Choroid plexus epithelial cell (primary cell): ENCODE results near the gene MYH11.

Experiments used
- DNase-seq: peaks from one replicate; pipeline ENCODE4 v3.0.0-alpha.2; 2010; ENCODE audit warnings: low read depth
- H3K4me3 ChIP-seq: 2 replicates; pipeline ENCODE4 v1.5.1; 2011; ENCODE audit warnings: low read depth, mild to moderate bottlenecking, control low read depth, low read length, moderate library complexity
- TF ChIP-seq, protein P1 (sequence below): conservative IDR thresholded peaks from 2 replicates; pipeline ENCODE4 v1.5.1; 2011; ENCODE audit warnings: low read depth, mild to moderate bottlenecking, control low read depth, inconsistent platforms, low read length, moderate library complexity

The MYH11 gene

DNA sequence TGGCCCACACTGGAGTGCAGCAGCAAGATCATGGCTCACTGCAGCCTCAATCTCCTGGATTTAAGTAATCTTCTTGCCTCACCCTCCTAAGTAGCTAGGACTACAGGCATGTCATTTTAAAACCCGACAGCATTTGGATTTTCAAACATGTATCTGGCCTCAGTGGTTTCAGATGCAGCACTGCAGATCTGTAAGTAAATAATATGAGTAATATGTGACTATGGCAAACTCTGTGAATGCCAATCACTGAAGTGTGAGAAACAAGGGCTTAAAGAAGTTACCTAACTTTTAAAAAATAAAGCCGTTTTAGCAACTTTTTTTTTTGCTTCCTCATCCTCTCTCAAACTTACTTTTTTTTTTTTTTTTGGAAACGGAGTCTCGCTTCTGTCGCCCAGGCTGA, 19.7 kb upstream of the MYH11 start:
- TF ChIP-seq, protein P1, sequence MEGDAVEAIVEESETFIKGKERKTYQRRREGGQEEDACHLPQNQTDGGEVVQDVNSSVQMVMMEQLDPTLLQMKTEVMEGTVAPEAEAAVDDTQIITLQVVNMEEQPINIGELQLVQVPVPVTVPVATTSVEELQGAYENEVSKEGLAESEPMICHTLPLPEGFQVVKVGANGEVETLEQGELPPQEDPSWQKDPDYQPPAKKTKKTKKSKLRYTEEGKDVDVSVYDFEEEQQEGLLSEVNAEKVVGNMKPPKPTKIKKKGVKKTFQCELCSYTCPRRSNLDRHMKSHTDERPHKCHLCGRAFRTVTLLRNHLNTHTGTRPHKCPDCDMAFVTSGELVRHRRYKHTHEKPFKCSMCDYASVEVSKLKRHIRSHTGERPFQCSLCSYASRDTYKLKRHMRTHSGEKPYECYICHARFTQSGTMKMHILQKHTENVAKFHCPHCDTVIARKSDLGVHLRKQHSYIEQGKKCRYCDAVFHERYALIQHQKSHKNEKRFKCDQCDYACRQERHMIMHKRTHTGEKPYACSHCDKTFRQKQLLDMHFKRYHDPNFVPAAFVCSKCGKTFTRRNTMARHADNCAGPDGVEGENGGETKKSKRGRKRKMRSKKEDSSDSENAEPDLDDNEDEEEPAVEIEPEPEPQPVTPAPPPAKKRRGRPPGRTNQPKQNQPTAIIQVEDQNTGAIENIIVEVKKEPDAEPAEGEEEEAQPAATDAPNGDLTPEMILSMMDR = no peak
- no peak overlapping the region for H3K4me3 ChIP-seq
- no peak for DNase-seq

DNA sequence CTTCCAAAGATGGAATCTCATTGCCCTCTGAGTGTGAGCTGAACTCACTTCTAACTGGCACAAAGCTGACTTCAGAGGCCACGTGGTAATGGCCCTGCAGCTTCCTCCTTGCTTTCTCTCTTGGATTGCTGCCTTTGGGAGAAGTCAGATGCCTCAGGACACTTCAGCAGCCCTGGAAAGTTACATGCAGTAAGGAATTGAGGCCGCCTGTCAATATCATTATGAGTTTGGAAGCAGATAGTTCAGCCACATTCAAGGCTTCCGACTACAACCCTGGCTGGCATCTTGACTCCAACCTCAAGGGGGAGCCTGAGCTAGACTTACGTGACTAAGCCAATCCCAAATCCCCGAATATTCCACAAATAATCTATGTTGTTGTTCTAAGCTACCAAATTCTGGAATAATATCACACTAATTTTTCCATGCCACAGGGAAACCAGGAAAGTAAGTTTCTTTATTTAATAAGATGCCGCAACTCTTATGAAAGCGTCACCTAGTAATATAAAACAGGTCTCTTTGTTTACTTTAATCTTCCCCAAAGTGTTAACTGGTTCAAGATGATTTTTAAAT, 18.0 kb upstream of the MYH11 start:
- TF ChIP-seq, protein P1 = peak; percentile 89
- peak; percentile 88 for DNase-seq
- H3K4me3 ChIP-seq = no peak overlapping the region

DNA sequence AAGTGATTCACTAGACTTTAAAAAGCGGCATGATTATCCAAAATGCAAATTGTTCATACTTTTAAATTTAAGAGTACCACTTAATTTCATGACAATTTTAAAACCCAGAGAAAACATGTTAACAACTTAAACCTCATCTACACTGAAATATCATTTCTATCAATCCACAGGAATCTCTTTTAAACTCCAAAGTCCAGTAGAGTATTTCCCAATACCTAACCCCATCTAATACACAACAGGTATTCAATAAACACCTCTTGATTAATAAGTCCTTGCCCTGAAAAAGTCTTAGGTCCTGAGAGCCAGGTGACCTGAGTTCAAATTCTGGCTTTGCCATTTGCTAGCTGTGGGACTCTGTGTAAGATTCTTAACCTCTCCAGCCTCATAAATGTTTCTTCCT, 16.9 kb upstream of the MYH11 start:
- TF ChIP-seq, protein P1 = no peak
- H3K4me3 ChIP-seq = no peak overlapping the region
- DNase-seq = no peak

DNA sequence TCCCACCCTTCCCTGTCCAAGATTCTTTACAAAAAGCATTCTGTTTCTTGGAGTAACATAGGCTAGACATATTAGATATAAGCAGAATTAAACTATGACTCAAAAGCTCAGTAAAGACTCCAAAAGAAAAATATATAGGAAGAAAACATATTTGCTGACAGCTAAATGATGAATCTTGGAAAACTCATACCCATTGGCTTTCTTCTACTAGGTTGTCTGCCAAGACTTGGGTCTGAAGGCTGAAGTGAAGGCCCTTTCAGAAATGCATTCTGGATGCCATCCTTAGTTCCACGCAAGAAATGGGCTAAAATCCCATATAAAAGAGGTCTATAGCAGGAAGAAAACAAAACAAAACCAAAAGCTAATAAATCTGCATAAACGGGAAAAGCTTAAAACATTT, 16.5 kb upstream of the MYH11 start:
- TF ChIP-seq, protein P1 = no peak
- no peak for DNase-seq
- no peak overlapping the region for H3K4me3 ChIP-seq

DNA sequence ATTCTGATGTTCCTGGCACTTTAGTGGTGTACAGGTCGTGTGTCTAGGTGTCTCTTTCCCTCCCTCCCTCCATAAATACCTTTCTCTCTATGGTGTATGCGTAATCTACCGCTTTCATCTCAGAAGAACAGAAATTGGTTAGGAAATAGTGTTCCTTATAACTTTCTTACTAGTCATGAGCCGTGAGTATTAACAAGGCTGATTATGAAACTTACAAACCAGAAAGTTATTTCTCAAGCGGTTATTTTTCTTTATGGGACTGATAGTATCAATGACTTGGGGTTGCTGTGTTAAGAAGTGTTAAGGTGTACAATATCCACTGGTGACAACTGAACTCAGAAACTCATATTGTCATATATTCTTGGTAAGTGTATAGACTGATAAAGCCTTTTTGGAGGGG, 13.2 kb upstream of the MYH11 start:
- TF ChIP-seq, protein P1 = no peak
- H3K4me3 ChIP-seq = no peak overlapping the region
- no peak for DNase-seq

DNA sequence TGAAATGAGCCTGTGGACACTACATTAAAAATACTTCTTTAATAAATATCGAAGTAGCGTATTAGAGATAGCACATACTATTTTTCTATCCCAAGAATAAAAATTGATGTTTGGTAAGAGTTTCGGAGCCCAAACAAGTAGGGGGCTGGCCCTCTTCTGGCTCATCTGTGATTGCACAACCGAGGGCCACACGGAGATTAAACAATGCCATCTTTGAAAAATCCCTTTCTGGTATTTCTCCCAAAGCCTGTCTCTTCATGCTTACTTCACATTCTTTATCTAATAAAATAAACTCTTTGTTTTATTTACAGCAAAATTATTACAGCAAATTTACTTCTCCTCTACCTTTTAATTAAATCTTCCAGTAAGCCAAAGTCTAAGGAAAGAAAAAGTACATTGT, 9.6 kb upstream of the MYH11 start:
- TF ChIP-seq, protein P1 = no peak
- DNase-seq = no peak
- no peak overlapping the region for H3K4me3 ChIP-seq

DNA sequence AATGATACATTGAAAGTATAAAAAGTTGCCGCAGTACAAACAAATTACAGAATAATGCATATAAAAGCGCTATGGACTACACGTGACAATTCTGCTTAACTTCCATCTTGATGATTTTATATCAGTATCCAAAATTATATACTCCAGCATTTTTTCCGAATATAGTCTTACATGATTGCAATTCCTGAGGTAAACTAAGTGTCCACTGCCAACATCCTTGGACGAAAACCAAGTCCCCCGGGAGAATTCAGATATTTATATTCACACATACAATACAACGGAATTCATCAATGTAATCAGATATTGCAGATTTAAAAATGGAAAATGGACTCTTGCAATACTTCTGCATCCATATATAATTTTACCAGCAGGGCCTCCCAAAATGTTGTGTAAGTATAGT, 8.9 kb upstream of the MYH11 start:
- TF ChIP-seq, protein P1 = no peak
- DNase-seq = peak; percentile 24

More for the DNA sequence above, 8.9 kb upstream of the MYH11 start:
- H3K4me3 ChIP-seq = no peak overlapping the region
